K562 (cell line): ENCODE measurements around the gene CDCP1. TPM values are rescaled to one million over a fixed set of nuclear protein-coding genes. Genes with fewer than 3 reads are reported as not detected.

Experiments
- ADNP ChIP-seq: fragments of 200-800 bp; sonication (Bioruptor generic); IDR thresholded peaks from 2 replicates; pipeline ENCODE4 v1.6.1; 2016; ENCODE audit warnings: missing genetic modification characterization, missing compliant biosample characterization
- FOS ChIP-seq: IDR thresholded peaks from 3 replicates; pipeline ENCODE4 v1.6.1; 2011; ENCODE audit not compliant: insufficient read length; ENCODE audit errors: extremely low read depth
- HDAC6 ChIP-seq: IDR thresholded peaks from 2 replicates; pipeline ENCODE4 v1.6.1; 2012; ENCODE audit warnings: low read depth, mild to moderate bottlenecking, control low read depth, inconsistent platforms, low read length, moderate library complexity
- MED1 ChIP-seq: sonication (generic); formaldehyde crosslinking; IDR thresholded peaks from 2 replicates; pipeline ENCODE4 v1.8.1; 2023; ENCODE audit warnings: missing genetic modification reagents, borderline replicate concordance
- MTA3 ChIP-seq: fragments of 450-650 bp; formaldehyde crosslinking; IDR thresholded peaks from 2 replicates; pipeline ENCODE4 v1.6.1; 2017; ENCODE audit warnings: mild to moderate bottlenecking, borderline replicate concordance
- MYC ChIP-seq, 2 experiments: fragments of 250-450 bp in 1 of 2; sonication (Bioruptor Pico) in 1 of 2; IDR thresholded peaks; 2 replicates each; pipeline versions ENCODE4 v1.5.1 to v1.6.1; 2012 to 2021; ENCODE audit warnings: low read depth in 2 of 2, borderline replicate concordance in 1 of 2, improper control_type of control experiment in 1 of 2, low read length in 1 of 2, mild to moderate bottlenecking in 1 of 2, moderate library complexity in 1 of 2
- NFYB ChIP-seq: IDR thresholded peaks from 2 replicates; pipeline ENCODE4 v1.6.1; 2011; ENCODE audit warnings: mild to moderate bottlenecking, moderate library complexity; ENCODE audit not compliant: insufficient read length; ENCODE audit errors: extremely low read depth
- POLR2A ChIP-seq: fragments of 450-650 bp; conservative IDR thresholded peaks from 2 replicates; pipeline ENCODE4 v1.6.1; 2016
- POLR2H ChIP-seq: IDR thresholded peaks from 2 replicates; pipeline ENCODE4 v1.6.1; 2016; ENCODE audit warnings: missing genetic modification characterization, low read depth, mild to moderate bottlenecking, control low read depth, missing compliant biosample characterization, moderate library complexity
- RBBP5 ChIP-seq: fragments of 200-600 bp; sonication (generic); IDR thresholded peaks from 2 replicates; pipeline ENCODE4 v1.6.1; 2012; ENCODE audit warnings: borderline replicate concordance, mild to moderate bottlenecking, low read length, control low read depth, inconsistent platforms; ENCODE audit not compliant: insufficient read depth, poor library complexity, severe bottlenecking
- SRSF7 ChIP-seq: fragments of 200-400 bp; formaldehyde crosslinking; optimal IDR thresholded peaks from 2 replicates; pipeline ENCODE3; 2017; ENCODE audit warnings: mild to moderate bottlenecking, low read depth, low read length
- ZEB2 ChIP-seq: fragments of 450-650 bp; IDR thresholded peaks from 2 replicates; pipeline ENCODE4 v1.6.1; 2016
- ZNF707 ChIP-seq: fragments of 250-450 bp; sonication (Bioruptor Pico); conservative IDR thresholded peaks from 2 replicates; pipeline ENCODE4 v1.8.0; 2022; ENCODE audit warnings: inconsistent platforms, mild to moderate bottlenecking, moderate library complexity
- polyA plus RNA-seq, 8 experiments: library from polyadenylated mRNA; depleted of rRNA in 4 of 8; stranded (reverse) in 5 of 8; unstranded in 3 of 8; fragments of >200 nt; fragmentation: Nextera tagmentation in 2 of 8; fragmentation: Illumina TruSeq in 1 of 8; extraction: Ambion mirVana in 2 of 8; extraction: Trizol in 1 of 8; gene quantifications; 2 replicates each; pipeline versions ENCODE4 v1.2.1 to v1.2.3, GENCODE V29; 2011 to 2014; ENCODE audit warnings: inconsistent platforms in 1 of 8, missing spikeins in 1 of 8
- total RNA-seq, 7 experiments: library from RNA; depleted of rRNA in 6 of 7; stranded (reverse); fragments of >200 nt in 6 of 7; fragmentation: Illumina TruSeq in 2 of 7; extraction: Trizol in 2 of 7; gene quantifications; 2 replicates each; pipeline versions ENCODE4 v1.2.1 to v1.2.3, GENCODE V29; 2011 to 2021; ENCODE audit warnings: low replicate concordance in 1 of 7
- TF ChIP-seq, protein P1 (sequence below): fragments of 250-450 bp; sonication (Bioruptor Pico); IDR thresholded peaks from 2 replicates; pipeline ENCODE4 v1.4.0; 2020; ENCODE audit warnings: mild to moderate bottlenecking, moderate library complexity, borderline replicate concordance
- TF ChIP-seq, protein P2 (sequence below): fragments of 450-650 bp; formaldehyde crosslinking; IDR thresholded peaks from 2 replicates; pipeline ENCODE4 v1.4.0; 2020; ENCODE audit warnings: mild to moderate bottlenecking, moderate library complexity
- TF ChIP-seq, protein P3 (sequence below): fragments of 250-450 bp; sonication (Bioruptor Pico); IDR thresholded peaks from 2 replicates; pipeline ENCODE4 v1.5.0; 2020; ENCODE audit warnings: mild to moderate bottlenecking
- TF ChIP-seq, protein P4 (sequence below): fragments of 200-800 bp; sonication (Bioruptor generic); IDR thresholded peaks from 2 replicates; pipeline ENCODE4 v1.6.1; 2017; ENCODE audit warnings: missing genetic modification characterization, missing compliant biosample characterization
- TF ChIP-seq, protein P5 (sequence below): sonication (generic); formaldehyde crosslinking; IDR thresholded peaks from 2 replicates; pipeline ENCODE4 v1.8.1; 2023; ENCODE audit warnings: mild to moderate bottlenecking, missing genetic modification reagents, moderate library complexity

Gene CDCP1
- total and polyA plus RNA-seq, 9 of the 15 experiments (the other 6 are each of a cell fraction or from before 2014, with no cell fraction given): 3.9 to 16.4 (median 5.2) TPM

DNA sequence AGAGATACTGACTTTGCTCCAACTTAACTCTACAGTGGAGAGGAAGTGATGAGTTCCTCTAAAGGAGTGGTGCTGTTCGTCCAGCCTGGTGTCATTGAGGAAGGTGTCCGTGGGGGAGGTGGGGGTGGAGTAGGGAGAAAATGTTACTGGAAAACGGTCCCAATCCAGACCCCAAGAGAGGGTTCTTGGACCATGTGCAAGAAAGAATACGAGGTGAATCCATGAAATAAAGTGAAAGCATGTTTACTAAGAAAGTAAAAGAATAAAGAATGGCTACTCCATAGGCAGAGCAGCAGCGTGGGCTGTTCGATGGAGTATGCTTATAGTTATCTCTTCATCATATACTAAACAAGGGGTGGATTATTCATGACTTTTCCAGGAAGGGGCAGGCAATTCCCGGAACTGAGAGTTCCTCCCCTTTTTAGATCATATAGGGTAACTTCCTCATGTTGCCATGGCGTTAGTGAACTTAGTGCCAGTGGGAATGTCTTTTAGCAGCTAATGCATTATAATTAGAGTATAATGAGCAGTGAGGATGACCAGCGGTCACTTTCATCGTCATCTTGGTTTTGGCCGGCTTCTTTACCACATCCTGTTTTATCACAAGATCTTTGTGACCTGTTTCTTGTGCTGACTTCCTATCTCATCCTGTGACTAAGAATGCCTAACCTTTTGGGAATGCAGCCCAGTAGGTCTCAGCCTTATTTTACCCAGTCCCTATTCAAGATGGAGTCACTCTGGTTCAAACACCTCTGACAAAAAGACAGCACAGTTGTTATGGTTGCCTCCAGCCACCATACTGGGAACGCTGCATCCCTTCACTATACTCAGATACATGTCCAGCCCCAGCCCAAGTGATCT lies 81.4 kb downstream of the CDCP1 start (continued):
- TF ChIP-seq, protein P1, sequence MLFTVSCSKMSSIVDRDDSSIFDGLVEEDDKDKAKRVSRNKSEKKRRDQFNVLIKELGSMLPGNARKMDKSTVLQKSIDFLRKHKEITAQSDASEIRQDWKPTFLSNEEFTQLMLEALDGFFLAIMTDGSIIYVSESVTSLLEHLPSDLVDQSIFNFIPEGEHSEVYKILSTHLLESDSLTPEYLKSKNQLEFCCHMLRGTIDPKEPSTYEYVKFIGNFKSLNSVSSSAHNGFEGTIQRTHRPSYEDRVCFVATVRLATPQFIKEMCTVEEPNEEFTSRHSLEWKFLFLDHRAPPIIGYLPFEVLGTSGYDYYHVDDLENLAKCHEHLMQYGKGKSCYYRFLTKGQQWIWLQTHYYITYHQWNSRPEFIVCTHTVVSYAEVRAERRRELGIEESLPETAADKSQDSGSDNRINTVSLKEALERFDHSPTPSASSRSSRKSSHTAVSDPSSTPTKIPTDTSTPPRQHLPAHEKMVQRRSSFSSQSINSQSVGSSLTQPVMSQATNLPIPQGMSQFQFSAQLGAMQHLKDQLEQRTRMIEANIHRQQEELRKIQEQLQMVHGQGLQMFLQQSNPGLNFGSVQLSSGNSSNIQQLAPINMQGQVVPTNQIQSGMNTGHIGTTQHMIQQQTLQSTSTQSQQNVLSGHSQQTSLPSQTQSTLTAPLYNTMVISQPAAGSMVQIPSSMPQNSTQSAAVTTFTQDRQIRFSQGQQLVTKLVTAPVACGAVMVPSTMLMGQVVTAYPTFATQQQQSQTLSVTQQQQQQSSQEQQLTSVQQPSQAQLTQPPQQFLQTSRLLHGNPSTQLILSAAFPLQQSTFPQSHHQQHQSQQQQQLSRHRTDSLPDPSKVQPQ: peak; percentile 100
- TF ChIP-seq POLR2H (tag) (no peak), ADNP (tag) (peak; percentile 89), MYC (IDR thresholded peaks at IDR 0.05; ENCODE audit: low read depth, low read length) (peak; percentile 89), MYC (CRISPR knock-in tag; IDR thresholded peaks at IDR 0.05; ENCODE audit: borderline replicate concordance, low read depth) (peak; percentile 100), HDAC6 (no peak), SRSF7 (no peak), NFYB (no peak), MTA3 (peak; percentile 94), ZEB2 (peak; percentile 82), RBBP5 (peak; percentile 80), FOS (no peak), MED1 (CRISPR knock-in tag) (no peak), POLR2A (peak; percentile 92), ZNF707 (CRISPR knock-in tag) (peak; percentile 98)
- TF ChIP-seq, protein P2, sequence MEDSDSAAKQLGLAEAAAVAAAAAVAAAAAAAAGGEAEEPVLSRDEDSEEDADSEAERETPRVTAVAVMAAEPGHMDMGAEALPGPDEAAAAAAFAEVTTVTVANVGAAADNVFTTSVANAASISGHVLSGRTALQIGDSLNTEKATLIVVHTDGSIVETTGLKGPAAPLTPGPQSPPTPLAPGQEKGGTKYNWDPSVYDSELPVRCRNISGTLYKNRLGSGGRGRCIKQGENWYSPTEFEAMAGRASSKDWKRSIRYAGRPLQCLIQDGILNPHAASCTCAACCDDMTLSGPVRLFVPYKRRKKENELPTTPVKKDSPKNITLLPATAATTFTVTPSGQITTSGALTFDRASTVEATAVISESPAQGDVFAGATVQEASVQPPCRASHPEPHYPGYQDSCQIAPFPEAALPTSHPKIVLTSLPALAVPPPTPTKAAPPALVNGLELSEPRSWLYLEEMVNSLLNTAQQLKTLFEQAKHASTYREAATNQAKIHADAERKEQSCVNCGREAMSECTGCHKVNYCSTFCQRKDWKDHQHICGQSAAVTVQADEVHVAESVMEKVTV: peak; percentile 100
- TF ChIP-seq, protein P3, sequence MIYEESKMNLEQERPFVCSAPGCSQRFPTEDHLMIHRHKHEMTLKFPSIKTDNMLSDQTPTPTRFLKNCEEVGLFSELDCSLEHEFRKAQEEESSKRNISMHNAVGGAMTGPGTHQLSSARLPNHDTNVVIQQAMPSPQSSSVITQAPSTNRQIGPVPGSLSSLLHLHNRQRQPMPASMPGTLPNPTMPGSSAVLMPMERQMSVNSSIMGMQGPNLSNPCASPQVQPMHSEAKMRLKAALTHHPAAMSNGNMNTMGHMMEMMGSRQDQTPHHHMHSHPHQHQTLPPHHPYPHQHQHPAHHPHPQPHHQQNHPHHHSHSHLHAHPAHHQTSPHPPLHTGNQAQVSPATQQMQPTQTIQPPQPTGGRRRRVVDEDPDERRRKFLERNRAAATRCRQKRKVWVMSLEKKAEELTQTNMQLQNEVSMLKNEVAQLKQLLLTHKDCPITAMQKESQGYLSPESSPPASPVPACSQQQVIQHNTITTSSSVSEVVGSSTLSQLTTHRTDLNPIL (CRISPR knock-in tag): peak; percentile 100
- TF ChIP-seq, protein P4, sequence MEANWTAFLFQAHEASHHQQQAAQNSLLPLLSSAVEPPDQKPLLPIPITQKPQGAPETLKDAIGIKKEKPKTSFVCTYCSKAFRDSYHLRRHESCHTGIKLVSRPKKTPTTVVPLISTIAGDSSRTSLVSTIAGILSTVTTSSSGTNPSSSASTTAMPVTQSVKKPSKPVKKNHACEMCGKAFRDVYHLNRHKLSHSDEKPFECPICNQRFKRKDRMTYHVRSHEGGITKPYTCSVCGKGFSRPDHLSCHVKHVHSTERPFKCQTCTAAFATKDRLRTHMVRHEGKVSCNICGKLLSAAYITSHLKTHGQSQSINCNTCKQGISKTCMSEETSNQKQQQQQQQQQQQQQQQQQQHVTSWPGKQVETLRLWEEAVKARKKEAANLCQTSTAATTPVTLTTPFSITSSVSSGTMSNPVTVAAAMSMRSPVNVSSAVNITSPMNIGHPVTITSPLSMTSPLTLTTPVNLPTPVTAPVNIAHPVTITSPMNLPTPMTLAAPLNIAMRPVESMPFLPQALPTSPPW (CRISPR knock-in tag): peak; percentile 95
- TF ChIP-seq, protein P5, sequence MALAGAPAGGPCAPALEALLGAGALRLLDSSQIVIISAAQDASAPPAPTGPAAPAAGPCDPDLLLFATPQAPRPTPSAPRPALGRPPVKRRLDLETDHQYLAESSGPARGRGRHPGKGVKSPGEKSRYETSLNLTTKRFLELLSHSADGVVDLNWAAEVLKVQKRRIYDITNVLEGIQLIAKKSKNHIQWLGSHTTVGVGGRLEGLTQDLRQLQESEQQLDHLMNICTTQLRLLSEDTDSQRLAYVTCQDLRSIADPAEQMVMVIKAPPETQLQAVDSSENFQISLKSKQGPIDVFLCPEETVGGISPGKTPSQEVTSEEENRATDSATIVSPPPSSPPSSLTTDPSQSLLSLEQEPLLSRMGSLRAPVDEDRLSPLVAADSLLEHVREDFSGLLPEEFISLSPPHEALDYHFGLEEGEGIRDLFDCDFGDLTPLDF (CRISPR knock-in tag): no peak
